ENCODE measurements around the gene CCDC172.
"Not testable (repeated sequence)": the region's sequence is repeated elsewhere in the genome, so short reads cannot be mapped to it uniquely, and the experiment has no call there.

The CCDC172 gene

DNA sequence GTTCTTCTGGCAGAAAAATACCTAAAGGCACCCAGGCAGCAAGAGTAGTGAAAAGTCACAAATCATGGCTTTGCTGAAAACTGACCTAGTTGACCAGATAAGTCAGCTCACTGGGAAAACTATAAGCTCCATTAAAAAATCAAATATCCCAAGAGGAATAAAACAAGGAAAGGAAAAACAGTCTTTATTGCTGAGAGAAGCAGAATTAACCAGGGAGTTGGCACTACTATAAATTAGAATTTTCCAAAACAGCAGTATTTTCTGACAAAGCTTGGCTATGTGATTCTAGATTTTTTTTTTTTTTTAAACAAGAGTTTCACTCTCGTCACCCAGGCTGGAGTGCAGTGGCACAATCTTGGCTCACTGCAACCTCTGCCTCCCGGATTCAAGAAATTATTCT lies 12.6 kb downstream of the CCDC172 start:
- no peak for DNase-seq (ENCODE audit: low spot score)

DNA sequence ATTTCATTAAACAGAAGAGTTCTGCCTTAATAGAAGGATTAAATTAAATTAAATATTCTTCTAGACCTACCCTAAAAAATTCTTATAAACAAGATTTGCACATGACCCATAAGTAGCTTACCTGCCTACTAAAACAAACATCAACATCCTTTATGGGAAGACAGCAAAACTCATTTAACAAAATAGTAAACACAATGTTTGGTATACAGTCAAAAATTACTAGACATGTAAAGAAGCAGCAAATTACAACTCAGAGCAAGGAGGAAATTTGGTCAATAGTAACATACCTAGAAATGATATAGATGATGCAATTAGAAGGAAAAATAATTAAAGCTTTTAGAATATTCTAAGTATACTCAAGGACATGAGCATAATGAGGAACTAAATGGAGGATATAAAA lies 27.9 kb downstream of the CCDC172 start:
- no peak for DNase-seq (ENCODE audit: low spot score)

DNA sequence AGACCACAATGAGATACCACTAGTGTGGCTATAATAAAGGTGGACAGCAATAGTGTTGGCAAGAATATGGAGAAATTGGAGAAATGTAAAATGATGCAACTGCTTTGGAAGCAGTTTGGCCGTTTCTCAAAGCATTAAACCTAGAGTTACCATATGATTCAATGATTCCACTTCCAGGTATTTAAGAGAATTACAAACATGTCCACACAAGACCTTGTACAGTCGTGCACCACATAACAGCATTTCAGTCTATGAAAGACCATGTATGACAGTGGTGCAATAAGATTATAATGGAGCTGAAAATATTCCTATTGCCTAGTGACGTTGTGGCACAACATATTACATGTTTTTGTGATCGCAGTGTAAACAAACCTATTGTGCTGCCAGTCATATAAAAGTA lies 29.6 kb downstream of the CCDC172 start:
- DNase-seq (ENCODE audit: low spot score), result no peak

DNA sequence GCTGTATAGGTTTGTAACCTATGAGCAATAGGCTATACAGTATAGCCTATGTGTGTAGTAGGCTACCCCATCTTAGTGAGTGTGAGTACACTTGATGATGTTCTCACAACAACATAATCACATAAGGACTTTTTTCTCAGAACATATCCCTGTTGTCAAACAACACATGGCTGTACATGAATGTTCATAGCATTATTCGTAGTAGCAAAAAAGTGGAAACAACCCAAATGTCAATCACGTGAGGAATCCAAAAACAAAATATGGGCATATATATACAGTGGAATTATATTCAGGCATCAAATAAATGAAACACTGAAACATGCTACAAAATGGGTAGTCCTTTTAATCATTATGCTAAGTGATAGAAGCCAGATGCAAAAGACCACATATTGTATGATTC lies 31.1 kb downstream of the CCDC172 start:
- DNase-seq (ENCODE audit: low spot score), result no peak

DNA sequence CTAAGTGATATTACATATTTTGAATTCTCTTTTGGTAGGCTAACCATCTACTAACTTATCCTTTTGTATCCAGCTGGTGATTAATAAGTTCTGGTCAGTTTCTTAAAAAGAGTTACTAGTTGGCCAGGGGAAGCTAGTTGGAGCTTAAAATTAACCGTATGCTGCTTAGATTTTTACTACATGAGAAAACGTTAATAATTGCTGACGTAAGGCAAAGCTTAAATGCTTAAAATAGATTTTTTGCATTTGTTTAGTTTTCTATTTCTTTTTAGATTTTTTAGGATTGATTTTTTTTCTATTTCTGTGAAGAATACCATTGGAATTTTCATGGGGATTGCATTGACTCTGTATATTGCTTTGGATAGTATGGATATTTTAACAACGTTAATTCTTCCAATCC lies 32.6 kb downstream of the CCDC172 start:
- no peak for DNase-seq (ENCODE audit: low spot score)

DNA sequence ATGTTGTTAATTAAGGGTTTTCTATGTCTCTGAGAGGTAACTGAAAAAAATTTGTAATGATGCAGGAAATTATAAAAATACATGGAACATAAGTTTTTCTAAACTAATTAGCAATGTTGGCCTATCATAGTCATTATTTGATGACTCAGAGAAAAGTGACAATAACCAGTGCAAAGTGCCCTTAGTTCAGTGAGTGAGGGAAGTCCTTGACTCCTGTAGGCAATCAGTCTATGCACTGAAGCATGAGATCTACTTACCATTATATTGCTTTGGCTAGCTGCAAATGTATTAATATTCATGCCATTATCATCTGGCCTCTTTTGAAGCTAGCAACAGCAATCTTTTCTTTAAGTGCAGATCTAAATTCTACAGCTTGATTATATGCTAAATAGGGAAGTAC lies 40.6 kb downstream of the CCDC172 start:
- no peak for DNase-seq (ENCODE audit: low spot score)

DNA sequence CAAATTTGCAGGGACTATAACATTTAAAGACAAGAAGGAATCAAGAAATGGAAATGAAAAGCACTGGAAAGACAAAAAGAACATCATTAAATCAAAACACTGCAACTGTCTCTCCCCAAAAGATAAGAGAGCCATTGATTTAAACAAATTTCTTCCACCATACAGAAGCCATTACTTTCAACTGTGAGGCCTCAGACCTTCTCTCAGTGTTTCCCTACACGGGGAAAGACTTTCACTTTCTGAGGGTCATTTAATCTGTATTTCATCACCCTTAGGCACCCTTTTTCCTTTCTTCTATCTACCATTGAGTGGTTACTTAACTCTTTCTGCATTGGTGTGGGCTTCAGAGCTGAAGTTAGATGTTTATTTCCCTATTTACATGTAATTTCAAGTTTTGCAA lies 47.5 kb downstream of the CCDC172 start:
- DNase-seq (ENCODE audit: low spot score), result no peak

DNA sequence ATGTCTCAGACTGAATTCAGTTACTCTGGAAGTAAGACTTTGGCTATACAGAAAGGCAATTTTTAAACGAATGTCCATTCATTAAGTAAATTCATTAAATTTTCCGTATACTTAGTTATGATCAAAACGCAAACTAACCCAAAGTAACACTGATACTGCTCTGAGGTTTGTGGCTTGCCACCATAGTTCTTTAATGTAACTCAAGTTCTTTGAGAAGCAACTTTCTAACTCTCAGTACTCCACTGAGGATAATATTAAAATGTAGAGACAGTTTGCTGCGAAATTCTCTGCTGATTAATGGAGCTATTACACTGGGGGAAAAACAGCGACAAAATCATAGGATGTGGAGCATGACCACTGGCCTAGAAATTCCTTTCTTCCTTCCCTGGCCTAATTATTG lies 58.0 kb downstream of the CCDC172 start:
- DNase-seq (ENCODE audit: low spot score), result no peak

DNA sequence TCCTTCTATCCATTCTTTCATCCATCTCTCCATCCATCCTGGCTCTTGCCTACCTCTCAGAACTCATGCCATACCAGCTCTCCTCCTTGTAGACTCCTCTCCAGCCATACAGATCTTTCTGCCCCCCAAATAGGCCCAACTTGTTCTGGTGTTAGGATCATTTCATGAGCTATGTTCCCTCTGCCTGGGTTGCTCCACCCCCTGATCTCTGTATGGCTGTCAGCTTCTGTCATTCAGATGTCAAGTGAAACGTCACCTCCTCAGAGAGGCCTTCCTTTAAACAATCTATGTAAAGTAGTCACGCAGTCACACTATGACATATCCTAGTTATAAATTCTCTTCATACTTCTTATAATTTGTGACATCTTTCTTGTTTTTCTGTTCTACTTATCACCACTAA lies 61.1 kb downstream of the CCDC172 start:
- no peak for DNase-seq (ENCODE audit: low spot score)

DNA sequence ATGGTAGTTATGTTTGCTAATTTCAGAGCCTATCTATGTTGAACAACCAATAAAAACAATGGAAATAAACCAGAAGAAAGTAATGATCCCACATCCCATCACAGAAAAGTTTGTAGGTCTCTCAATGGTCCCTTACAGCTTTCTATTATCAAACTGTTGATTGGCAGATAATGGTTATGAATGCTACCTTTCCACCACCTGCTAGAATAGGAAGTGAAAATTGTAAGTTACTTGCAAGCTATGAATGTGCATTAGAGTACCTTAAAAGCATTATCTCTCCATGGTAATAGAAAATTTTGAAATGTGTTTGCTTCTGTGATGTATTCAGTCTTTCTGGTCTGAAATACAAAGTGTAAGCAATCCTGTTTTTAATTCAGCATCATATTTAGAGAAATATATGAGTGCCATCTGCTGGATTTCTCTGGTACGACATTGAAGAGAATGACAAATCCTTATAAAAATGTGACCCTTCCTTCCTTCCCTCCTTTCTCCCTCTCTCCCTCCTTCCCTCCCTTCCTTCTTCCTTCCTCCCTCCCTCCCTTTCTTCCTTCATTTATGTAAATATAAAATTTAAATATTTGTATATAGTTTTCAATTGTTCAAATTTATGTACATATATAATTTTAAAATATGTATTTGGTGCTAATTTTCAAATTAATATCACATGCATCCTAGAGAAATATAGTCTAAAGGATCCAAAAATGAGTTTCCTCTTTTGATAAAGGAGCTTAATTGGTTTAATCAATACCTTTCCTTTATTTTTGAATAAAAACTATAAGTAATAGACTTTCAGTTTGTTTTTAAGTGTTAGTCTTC lies 62.0 kb downstream of the CCDC172 start:
- peak; percentile 26 for DNase-seq (ENCODE audit: low spot score)

DNA sequence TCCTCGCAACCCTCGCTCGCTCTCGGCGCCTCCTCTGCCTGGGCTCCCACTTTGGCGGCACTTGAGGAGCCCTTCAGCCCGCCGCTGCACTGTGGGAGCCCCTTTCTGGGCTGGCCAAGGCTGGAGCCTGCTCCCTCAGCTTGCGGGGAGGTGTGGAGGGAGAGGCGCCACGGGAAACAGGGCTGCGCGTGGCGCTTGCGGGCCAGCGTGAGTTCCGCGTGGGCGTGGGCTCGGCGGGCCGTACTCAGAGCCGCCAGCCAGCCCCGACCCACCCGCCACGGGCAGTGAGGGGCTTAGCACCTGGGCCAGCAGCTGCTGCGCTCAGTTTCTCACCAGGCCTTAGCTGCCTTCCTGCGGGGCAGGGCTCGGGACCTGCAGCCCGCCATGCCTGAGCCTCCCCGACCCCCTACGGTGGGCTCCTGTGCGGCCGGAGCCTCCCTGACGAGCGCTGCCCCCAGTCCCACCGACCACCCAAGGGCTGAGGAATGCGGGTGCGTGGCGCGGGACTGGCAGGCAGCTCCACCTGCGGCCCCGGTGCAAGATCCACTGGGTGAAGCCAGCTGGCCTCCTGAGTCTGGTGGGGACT lies 69.1 kb downstream of the CCDC172 start:
- not testable (repeated sequence) for DNase-seq (ENCODE audit: low spot score)

DNA sequence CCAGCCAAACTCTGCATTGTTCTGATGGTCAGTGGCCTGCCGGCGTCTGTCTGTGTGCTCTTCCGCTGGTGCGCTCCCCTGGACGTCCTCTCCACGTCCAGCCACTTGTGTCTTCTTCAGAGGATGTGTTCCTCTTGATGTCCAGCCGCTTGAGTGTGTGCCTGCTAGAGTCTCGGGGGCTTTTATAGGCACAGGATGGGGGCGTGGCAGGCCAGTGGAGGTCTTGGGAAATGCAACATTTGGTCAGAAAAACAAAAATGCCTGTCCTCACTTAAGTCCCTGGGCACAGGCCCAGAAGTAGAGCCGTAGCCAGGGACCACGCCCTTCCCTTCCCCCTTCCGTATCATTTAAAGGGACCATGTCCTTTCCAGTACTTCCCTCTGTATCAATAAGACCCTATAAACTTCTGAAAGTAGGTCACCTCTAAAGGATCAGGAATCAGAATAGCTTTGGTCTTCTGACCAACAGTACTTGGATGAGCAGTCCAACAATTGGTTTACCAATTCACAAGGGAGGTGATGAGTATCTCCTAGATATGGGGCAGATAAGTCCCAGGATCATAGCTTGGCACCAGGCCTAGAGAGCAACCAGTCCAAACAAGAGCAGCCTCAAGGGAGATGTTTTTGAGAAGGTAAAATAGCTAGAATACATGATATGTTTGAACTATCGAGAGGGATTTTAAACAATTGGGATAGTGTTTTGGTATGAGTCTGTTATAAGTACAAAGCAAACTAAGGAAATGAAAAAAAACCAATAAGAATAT lies 71.2 kb downstream of the CCDC172 start:
- no peak for DNase-seq (ENCODE audit: low spot score)

DNA sequence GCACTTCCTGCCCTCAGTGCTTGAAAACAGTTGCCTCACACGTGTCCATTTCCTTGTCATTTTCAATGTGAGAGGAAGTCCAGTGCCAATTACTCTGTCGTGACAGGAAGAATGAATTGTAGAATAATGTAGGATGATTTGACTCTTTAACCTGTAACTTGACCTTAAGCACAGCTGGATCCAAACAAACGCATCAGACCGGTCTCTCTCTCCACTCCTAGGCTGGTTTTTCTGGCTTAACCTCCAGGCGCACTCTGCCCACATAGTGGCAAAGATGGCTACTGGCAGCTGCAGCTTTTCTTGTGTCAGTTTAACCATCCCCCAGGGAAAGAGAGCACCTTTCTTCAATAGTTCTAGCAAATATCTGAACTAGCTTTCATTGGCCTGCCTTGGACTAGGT lies 74.0 kb downstream of the CCDC172 start:
- DNase-seq (ENCODE audit: low spot score), result no peak

DNA sequence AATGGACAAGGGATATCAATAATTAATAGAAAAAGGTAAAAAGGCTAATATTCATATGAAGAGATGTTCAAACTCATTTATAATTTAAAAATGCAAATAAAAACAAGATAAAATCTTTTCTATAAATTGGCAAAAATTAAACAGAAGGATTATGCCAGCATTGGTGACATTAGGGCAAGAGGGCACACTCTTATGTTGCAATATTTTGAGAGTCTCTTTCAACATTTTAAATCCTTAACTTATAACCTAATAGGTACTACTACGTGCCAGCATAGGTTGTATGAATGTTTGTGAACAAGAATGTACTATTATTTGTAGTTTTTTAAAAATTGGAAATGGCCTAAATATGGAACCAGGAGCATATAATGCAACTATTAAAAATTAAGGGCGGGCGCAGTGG lies 78.6 kb downstream of the CCDC172 start:
- no peak for DNase-seq (ENCODE audit: low spot score)

DNA sequence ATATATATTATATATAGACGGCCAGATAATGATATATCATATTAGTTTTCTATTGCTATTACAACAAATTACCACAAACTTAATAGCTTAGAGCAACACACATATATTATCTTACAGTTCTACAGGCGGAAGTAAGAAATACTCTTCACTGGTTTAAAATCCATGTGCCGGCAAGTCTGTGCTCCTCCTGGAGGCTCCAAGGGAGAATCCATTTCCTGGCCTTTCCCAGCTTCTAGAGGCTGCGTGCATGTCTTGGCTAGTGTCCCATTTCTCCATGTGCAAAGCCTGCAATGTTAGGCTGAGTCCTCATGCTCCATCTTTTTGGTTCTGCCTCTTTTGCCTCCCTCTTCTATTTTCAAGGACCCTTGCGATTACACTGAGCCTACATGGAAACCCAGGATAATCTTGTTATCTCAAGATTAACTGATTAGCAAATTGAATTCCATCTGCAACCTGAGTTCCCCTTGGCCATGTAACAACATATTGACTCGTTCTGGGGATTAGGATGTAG lies 79.5 kb downstream of the CCDC172 start:
- DNase-seq (ENCODE audit: low spot score), result no peak

DNA sequence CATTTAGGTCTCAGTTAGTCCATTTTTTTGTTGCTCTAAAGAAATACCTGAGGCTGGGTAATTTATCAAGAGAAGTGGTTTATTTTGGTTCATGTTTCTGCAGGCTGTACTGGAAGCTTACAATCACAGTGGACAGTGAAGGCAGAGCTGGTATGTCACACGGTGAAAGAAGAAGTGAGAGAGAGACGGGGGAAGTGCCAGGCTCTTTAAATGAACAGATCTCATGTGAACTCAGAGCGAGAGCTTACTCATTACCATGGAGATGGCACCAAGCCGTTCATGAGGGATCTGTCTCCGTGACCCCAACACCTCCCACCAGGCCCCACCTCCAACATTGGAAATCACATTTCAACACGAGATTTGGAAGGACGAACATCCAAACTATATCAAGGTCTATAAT lies 84.5 kb downstream of the CCDC172 start:
- no peak for DNase-seq (ENCODE audit: low spot score)

DNA sequence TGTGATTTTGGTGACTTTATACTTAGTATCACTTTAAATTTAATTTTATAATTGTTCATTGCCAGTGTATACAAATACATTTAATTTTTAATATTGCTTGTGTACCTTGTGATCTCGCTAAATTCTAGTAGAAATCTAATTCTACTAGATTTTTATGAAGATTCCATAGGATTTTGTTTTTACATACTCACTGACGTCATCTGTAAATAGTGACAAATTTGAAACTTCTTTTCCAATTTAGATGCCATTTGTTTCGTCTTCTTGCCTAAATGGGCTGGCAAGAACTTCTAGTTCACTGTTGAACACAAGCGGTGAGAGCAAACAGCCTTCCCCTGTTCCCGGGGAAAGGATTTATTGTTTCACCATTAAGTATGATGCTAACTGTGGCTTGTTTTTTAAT lies 86.1 kb downstream of the CCDC172 start:
- DNase-seq (ENCODE audit: low spot score), result no peak

DNA sequence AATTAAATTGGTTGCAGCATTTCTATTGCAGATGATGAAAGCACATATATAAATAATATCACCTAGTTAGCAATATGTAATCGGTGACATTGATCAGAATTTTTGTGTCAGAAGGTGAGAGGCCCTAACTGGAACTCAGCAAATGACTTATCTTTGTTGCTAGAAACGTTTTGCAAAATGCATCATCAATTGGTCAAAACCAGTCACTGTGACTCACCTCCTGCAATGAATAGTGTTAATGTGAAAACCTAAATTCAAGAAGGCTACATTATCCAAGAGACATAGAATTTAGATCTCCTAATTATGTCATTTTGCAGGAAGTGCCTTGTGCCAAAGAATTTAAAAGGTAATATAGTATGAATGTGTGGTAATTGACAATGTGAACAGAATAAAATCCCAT lies 93.6 kb downstream of the CCDC172 start:
- peak; percentile 4 for DNase-seq (ENCODE audit: low spot score)

DNA sequence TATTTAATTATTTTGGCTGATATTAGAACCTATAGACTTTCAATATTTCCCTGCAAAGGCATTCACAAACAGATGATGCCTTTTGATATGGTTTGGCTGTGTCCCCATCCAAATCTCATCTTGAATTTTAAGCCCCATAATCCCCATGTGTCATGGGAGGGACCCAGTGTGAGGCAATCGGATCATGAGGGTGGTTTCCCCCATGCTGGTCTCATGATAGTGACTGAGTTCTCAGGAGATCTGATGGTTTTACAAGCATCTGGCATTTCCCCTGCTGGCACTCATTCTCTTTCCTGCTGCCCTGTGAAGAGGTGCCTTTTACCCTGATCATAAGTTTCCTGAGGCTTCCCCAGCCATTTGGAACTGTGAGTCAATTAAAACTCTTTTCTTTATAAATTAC lies 94.1 kb downstream of the CCDC172 start:
- DNase-seq (ENCODE audit: low spot score), result no peak

DNA sequence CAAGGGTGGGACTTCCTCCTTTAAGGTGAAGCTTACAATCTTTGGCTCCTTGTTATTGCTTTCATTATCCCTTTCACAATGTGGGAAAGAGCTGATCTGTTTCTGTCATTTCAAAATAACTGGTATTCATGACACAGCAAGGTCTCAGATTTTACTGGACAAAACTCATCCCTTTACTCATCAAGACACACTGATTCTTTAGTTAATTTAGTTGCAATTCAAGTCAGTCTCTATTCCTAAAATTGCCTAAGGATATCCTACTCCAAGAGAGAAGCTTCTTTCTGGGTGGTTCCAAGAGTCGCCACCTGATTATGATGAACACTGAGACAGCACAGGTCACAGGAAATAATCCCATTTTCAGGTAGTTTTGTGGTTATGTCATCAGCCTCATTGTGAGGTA lies 97.6 kb downstream of the CCDC172 start:
- DNase-seq (ENCODE audit: low spot score), result no peak

DNA sequence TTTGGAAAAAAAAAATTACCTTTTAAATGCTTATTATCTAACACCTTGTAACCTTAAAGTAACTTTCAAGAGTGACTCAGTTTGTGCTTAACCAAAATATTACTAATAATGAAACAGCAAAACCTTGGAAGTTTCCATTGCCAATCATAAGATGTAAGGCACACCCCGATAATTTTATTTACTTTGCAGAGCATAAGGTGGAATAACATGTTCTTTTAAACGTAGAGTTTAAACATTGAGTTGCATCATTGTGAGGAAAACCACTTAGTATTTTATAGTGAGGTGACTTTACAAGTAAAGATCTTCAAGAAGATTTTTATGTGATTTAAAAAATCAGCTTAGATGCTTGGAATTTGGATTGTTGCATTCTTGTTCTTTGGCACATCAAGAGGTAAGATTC lies 103.4 kb downstream of the CCDC172 start, which contains the start of gene PNLIPRP3:
Gene PNLIPRP3 (plus strand): TSS at position 177 of the 400 bp plus-strand sequence. CDS start 166 bp downstream, at position 343.
- no peak for DNase-seq (ENCODE audit: low spot score)

DNA sequence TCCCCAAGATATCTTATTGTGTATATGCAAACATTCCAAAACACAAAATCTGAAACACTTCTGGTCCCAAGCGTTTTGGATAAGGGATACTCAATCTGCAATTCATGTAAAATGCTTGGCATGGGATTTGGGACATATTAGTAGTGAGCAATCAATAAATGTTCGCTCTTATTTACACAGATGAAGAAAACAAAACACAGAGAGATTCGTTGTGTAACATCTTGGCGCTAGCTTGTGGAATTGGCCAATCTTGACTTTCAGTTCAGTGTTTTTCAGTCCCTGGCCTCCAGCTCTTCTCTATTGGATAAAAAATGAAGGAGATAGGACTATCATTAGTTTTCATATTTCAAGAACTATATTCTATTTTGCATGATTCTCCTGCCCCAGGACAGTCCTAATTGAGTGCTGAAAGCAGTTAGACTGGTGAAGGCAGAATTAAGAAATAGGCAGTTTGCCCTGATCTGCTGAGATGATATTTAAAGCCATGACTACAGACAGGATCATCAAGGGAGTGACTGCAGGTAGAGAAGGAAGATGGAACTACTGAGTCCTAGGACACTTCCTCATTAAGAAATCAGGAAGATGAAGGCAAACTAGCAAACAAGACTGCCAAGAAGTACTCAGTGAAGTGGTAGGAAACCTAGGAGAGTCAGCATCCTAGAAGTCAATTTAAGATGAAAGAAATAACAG lies 105.2 kb downstream of the CCDC172 start:
- no peak for DNase-seq (ENCODE audit: low spot score)
